Keratinocyte (primary cell): ENCODE measurements around the gene SMARCC1. TPM values are rescaled to one million over a fixed set of nuclear protein-coding genes. Genes with fewer than 3 reads are reported as not detected.

Experiments used
- DNase-seq: peaks from one replicate; pipeline ENCODE4 v3.0.0-alpha.2; 2011; ENCODE audit warnings: low read depth, missing footprints, low spot score
- FAIRE-seq: peaks from 2 replicates; lab custom pipeline; 2011; peaks lifted over from hg19 to GRCh38; lab: Jason Lieb, UNC
- H2AFZ ChIP-seq: 2 replicates; pipeline ENCODE4 v1.6.0; 2012; ENCODE audit warnings: low read length, control low read depth, inconsistent platforms; ENCODE audit not compliant: control insufficient read depth
- H3K27ac ChIP-seq: 2 replicates; pipeline ENCODE4 v1.5.1; 2011; ENCODE audit warnings: low read length; ENCODE audit not compliant: control insufficient read depth, insufficient read depth
- H3K27me3 ChIP-seq: 3 replicates; pipeline ENCODE4 v1.6.0; 2011; ENCODE audit warnings: low read length; ENCODE audit not compliant: control insufficient read depth, insufficient read depth; ENCODE audit errors: extremely low read depth
- H3K36me3 ChIP-seq, 2 experiments: 2 replicates in 1 of 2; 3 replicates in 1 of 2; pipeline ENCODE4 v1.5.1; 2011; ENCODE audit warnings: low read length in 2 of 2, mild to moderate bottlenecking in 1 of 2; ENCODE audit not compliant: control insufficient read depth in 2 of 2, insufficient read depth in 2 of 2; ENCODE audit errors: extremely low read depth in 1 of 2
- H3K4me1 ChIP-seq: 3 replicates; pipeline ENCODE4 v1.5.1; 2011; ENCODE audit warnings: low read length; ENCODE audit not compliant: control insufficient read depth, insufficient read depth; ENCODE audit errors: extremely low read depth
- H3K4me2 ChIP-seq: 3 replicates; pipeline ENCODE4 v1.6.0; 2011; ENCODE audit warnings: low read depth, low read length; ENCODE audit not compliant: control insufficient read depth, insufficient read depth; ENCODE audit errors: extremely low read depth
- H3K4me3 ChIP-seq, 3 experiments: fragments of 200-600 bp in 1 of 3; sonication (generic) in 1 of 3; 2 replicates in 2 of 3; 3 replicates in 1 of 3; pipeline ENCODE4 v1.5.1; 2011 to 2016; ENCODE audit warnings: low read length in 3 of 3, mild to moderate bottlenecking in 3 of 3, control low read depth in 2 of 3, inconsistent platforms in 1 of 3, low read depth in 1 of 3, mixed read lengths in 1 of 3, mixed run types in 1 of 3, moderate library complexity in 1 of 3; ENCODE audit not compliant: control insufficient read depth in 2 of 3, insufficient read depth in 2 of 3; ENCODE audit errors: extremely low read depth in 1 of 3
- H3K79me2 ChIP-seq: 2 replicates; pipeline ENCODE4 v1.6.0; 2012; ENCODE audit warnings: low read length; ENCODE audit not compliant: control insufficient read depth, insufficient read depth
- H3K9ac ChIP-seq: 3 replicates; pipeline ENCODE4 v1.6.0; 2011; ENCODE audit warnings: low read length; ENCODE audit not compliant: control insufficient read depth, insufficient read depth; ENCODE audit errors: extremely low read depth
- H3K9me1 ChIP-seq: 3 replicates; pipeline ENCODE4 v1.6.0; 2011; ENCODE audit warnings: low read length; ENCODE audit not compliant: control insufficient read depth, insufficient read depth; ENCODE audit errors: extremely low read depth
- H3K9me3 ChIP-seq: 2 replicates; pipeline ENCODE4 v1.5.1; 2012; ENCODE audit warnings: low read depth, low read length; ENCODE audit not compliant: control insufficient read depth
- H4K20me1 ChIP-seq: 3 replicates; pipeline ENCODE4 v1.6.0; 2011; ENCODE audit warnings: low read length; ENCODE audit not compliant: control insufficient read depth, insufficient read depth; ENCODE audit errors: extremely low read depth
- CTCF ChIP-seq, 3 experiments: IDR thresholded peaks in 1 of 3; conservative IDR thresholded peaks in 1 of 3; optimal IDR thresholded peaks in 1 of 3; 2 replicates in 2 of 3; 3 replicates in 1 of 3; pipeline versions ENCODE3 to v1.5.1; 2011; ENCODE audit warnings: low read length in 3 of 3, mild to moderate bottlenecking in 3 of 3, moderate library complexity in 2 of 3, control low read depth in 1 of 3, inconsistent platforms in 1 of 3; ENCODE audit not compliant: insufficient read depth in 2 of 3; ENCODE audit errors: extremely low read depth in 1 of 3
- EZH2 ChIP-seq: IDR thresholded peaks from one replicate; pipeline ENCODE4 v1.6.1; 2012; ENCODE audit warnings: inconsistent platforms, mild to moderate bottlenecking, low read length, moderate library complexity
- dilution Hi-C: fragments of 300-500 bp; cut with MboI; formaldehyde crosslinking; loops from one replicate; pipeline ENCODE4 v1.7.0; 2020; ENCODE audit warnings: low sequenced_read_pairs; ENCODE audit not compliant: extremely low pct_ligation_motif_present
- polyA plus RNA-seq, 5 experiments: library from polyadenylated mRNA; depleted of rRNA in 3 of 5; stranded (reverse) in 3 of 5; stranded (forward) in 1 of 5; unstranded in 1 of 5; fragments of >200 nt; gene quantifications; 1 replicate in 1 of 5; 2 replicates in 3 of 5; 3 replicates in 1 of 5; pipeline versions ENCODE4 v1.2.1 to v1.2.3, GENCODE V29; 2011 to 2012; ENCODE audit warnings: missing spikeins in 2 of 5, low read depth in 1 of 5, low replicate concordance in 1 of 5

The SMARCC1 gene
- polyA plus RNA-seq, 1 donor (not counting 4 experiments of a cell fraction or from before 2014, with no cell fraction given): 39.7 TPM

GRCh38 chr3:47641739-47642138, 140.0 kb downstream of the SMARCC1 start:
- H3K9ac ChIP-seq: no peak overlapping the region
- no peak overlapping the region for H3K4me3 ChIP-seq
- peaks cover 6% of the 10 kb centered on the region for H3K4me1 ChIP-seq
- no peak for FAIRE-seq
- no peak overlapping the region for H2AFZ ChIP-seq
- no peak for TF ChIP-seq CTCF (optimal IDR thresholded peaks at IDR 0.05 in 1 of 3, IDR thresholded peaks at IDR 0.05 in 1 of 3, conservative IDR thresholded peaks at IDR 0.05 in 1 of 3; ENCODE audit: extremely low read depth in 1 of 3, insufficient read depth in 2 of 3, low read length in 3 of 3)
- TF ChIP-seq EZH2: no peak
- no peak overlapping the region for H3K27ac ChIP-seq
- no peaks in the 10 kb centered on the region for H3K27me3 ChIP-seq
- H3K4me2 ChIP-seq: no peak overlapping the region
- no peaks in the 10 kb centered on the region for H4K20me1 ChIP-seq
- H3K36me3 ChIP-seq: peaks cover 9 to 21% of the 10 kb centered on the region in 2 experiments
- dilution Hi-C loops: no loop called here
- no peaks in the 10 kb centered on the region for H3K9me1 ChIP-seq
- H3K79me2 ChIP-seq: peaks cover 9% of the 10 kb centered on the region
- DNase-seq: no peak
- no peaks in the 10 kb centered on the region for H3K9me3 ChIP-seq

GRCh38 chr3:47636921-47637320, 144.8 kb downstream of the SMARCC1 start:
- Histone ChIP-seq H3K4me2 (no peak overlapping the region), H3K9me3 (no peaks in the 10 kb centered on the region), H3K9ac (no peak overlapping the region), H2AFZ (no peak overlapping the region), H4K20me1 (no peaks in the 10 kb centered on the region), H3K9me1 (no peaks in the 10 kb centered on the region), H3K36me3 (peaks cover 10 to 14% of the 10 kb centered on the region in 2 experiments), H3K27ac (no peak overlapping the region), H3K79me2 (peaks cover 2% of the 10 kb centered on the region), H3K27me3 (no peaks in the 10 kb centered on the region), H3K4me1 (no peaks in the 10 kb centered on the region), H3K4me3 (no peak overlapping the region)
- FAIRE-seq (no peak), DNase-seq (no peak)
- TF ChIP-seq CTCF (optimal IDR thresholded peaks at IDR 0.05 in 1 of 3, IDR thresholded peaks at IDR 0.05 in 1 of 3, conservative IDR thresholded peaks at IDR 0.05 in 1 of 3; ENCODE audit: extremely low read depth in 1 of 3, insufficient read depth in 2 of 3, low read length in 3 of 3) (no peak), EZH2 (no peak)
- dilution Hi-C loops: no loop called here
